Breast epithelium (tissue), 4 donors: ENCODE results near the gene TIGD2. TPM values are rescaled to one million over a fixed set of nuclear protein-coding genes. Genes with fewer than 3 reads are reported as not detected.

Source experiments
- DNase-seq, 2 donors: peaks; one replicate each; pipeline ENCODE4 v3.0.0-alpha.2; 2019; ENCODE audit warnings: low spot score in 2 of 2
- H3K27ac ChIP-seq, 2 donors: fragments of 200-600 bp; sonication (generic) in 1 of 2; one replicate each; pipeline ENCODE4 v1.5.1; 2016 to 2019; ENCODE audit warnings: mild to moderate bottlenecking in 1 of 2
- H3K27me3 ChIP-seq, 2 donors: fragments of 200-600 bp; sonication (generic) in 1 of 2; one replicate each; pipeline versions ENCODE4 v1.5.1 to v1.6.0; 2017 to 2019; ENCODE audit warnings: control low read depth in 1 of 2, mild to moderate bottlenecking in 1 of 2
- H3K36me3 ChIP-seq: fragments of 200-600 bp; one replicate; pipeline ENCODE4 v1.5.1; 2019
- H3K4me1 ChIP-seq, 2 donors: fragments of 200-600 bp; sonication (generic); one replicate each; pipeline ENCODE4 v1.5.1; 2016 to 2019; ENCODE audit warnings: control low read depth in 1 of 2
- H3K4me3 ChIP-seq, 3 donors: fragments of 200-600 bp; sonication (generic); 1 replicate in 2 of 3; 2 replicates in 1 of 3; pipeline ENCODE4 v1.5.1; 2016 to 2019; ENCODE audit warnings: mild to moderate bottlenecking in 3 of 3, moderate library complexity in 2 of 3
- H3K9me3 ChIP-seq, 2 donors: fragments of 200-600 bp; sonication (generic) in 1 of 2; one replicate each; pipeline ENCODE4 v1.5.1; 2016 to 2019; ENCODE audit warnings: control low read depth in 1 of 2
- CTCF ChIP-seq, 3 donors: fragments of 450-650 bp; IDR thresholded peaks; one replicate each; pipeline ENCODE4 v1.5.1; 2016 to 2017; ENCODE audit warnings: antibody characterized with exemption in 3 of 3, mild to moderate bottlenecking in 3 of 3, moderate library complexity in 3 of 3
- POLR2A ChIP-seq: fragments of 450-650 bp; IDR thresholded peaks from one replicate; pipeline ENCODE4 v1.6.1; 2016; ENCODE audit warnings: antibody characterized with exemption, mild to moderate bottlenecking, moderate library complexity
- POLR2AphosphoS5 ChIP-seq, 3 donors: sonication (generic); formaldehyde crosslinking; IDR thresholded peaks; one replicate each; pipeline ENCODE4 v1.6.1; 2017; ENCODE audit warnings: antibody characterized with exemption in 3 of 3
- intact Hi-C: fragments of 100-400 bp; cut with DNase I; formaldehyde crosslinking; loops from one replicate; pipeline ENCODE4 v1.15.1; 2023; ENCODE audit warnings: low total_unique reads
- total RNA-seq, 3 donors: library from RNA; depleted of rRNA; stranded (reverse); fragments of >200 nt; gene quantifications; one replicate each; pipeline ENCODE4 v1.1.0, GENCODE V29; 2016

Gene TIGD2
- total RNA-seq, 3 donors from 2014 or later = 6.6 to 21.8 (median 8.8) TPM

DNA sequence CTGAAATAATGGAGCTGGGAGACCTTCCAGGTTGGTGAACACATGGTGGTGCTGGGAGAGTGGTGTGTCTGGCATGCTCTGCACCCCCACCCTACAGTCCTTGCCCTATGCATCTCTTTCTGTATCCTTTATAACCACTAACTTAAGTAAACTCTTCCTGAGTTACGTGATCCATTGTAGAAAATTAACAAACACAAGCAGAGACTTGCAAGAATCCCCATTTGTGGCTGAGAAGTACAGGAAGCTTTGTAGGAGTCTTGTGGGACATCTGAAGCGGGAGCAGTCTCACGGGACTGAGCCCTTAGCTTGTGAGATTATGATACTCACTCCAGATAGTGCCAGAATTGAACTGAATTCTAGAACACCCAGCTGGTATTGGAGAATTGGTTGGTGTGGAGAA lies 40.0 kb upstream of the TIGD2 start:
- H3K4me1 ChIP-seq = no peaks in the 10 kb centered on the region
- no peaks in the 10 kb centered on the region for H3K36me3 ChIP-seq
- no peak for DNase-seq
- no peaks in the 10 kb centered on the region for H3K27me3 ChIP-seq
- H3K4me3 ChIP-seq = no peak overlapping the region
- no peak for TF ChIP-seq POLR2AphosphoS5 (IDR thresholded peaks at IDR 0.05)
- TF ChIP-seq CTCF (IDR thresholded peaks at IDR 0.05) = no peak
- no peak for TF ChIP-seq POLR2A
- no peak overlapping the region for H3K27ac ChIP-seq
- no peaks in the 10 kb centered on the region for H3K9me3 ChIP-seq
- intact Hi-C loops = no loop called here

GRCh38 chr4:89072921-89073320 lies 38.4 kb upstream of the TIGD2 start:
- no peak overlapping the region for H3K27ac ChIP-seq
- no peaks in the 10 kb centered on the region for H3K27me3 ChIP-seq
- TF ChIP-seq CTCF (IDR thresholded peaks at IDR 0.05) = no peak
- no peak overlapping the region for H3K4me3 ChIP-seq
- peaks cover 0 to 3% of the 10 kb centered on the region in 2 donors for H3K9me3 ChIP-seq
- no peak for DNase-seq
- intact Hi-C loops = no loop called here
- no peaks in the 10 kb centered on the region for H3K36me3 ChIP-seq
- H3K4me1 ChIP-seq = no peaks in the 10 kb centered on the region

- Histone ChIP-seq H3K4me3 (no peak overlapping the region), H3K27ac (no peak overlapping the region), H3K27me3 (no peaks in the 10 kb centered on the region), H3K9me3 (peaks cover 0 to 19% of the 10 kb centered on the region in 2 donors), H3K4me1 (no peaks in the 10 kb centered on the region), H3K36me3 (no peaks in the 10 kb centered on the region)
- no peak for DNase-seq
- TF ChIP-seq CTCF (IDR thresholded peaks at IDR 0.05) (no peak), POLR2A (no peak), POLR2AphosphoS5 (IDR thresholded peaks at IDR 0.05) (no peak)
- intact Hi-C loops = no loop called here
Observed at GRCh38 chr4:89077761-89078160, 33.6 kb upstream of the TIGD2 start.

DNA sequence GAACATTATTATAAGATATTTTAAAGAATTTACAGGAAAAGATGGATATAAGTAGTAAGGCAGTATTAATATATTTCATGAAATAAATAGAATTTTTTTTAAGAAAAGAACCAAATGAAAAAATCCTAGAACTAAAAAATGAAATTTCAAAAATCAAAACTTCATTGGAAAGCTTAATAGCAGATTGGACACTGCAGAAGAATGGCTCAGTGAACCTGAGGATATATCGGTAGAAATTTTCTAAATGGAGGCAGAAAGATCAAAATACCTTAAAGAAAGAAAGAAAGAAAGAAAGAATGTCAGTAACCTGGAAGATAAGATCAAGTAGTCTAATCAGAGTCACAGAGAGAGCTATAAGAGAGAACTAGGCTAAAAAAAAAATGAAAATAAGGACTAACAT lies 33.0 kb upstream of the TIGD2 start:
- Histone ChIP-seq H3K27me3 (no peaks in the 10 kb centered on the region), H3K36me3 (no peaks in the 10 kb centered on the region), H3K4me1 (no peaks in the 10 kb centered on the region), H3K4me3 (no peak overlapping the region), H3K27ac (no peak overlapping the region), H3K9me3 (peaks cover 0 to 19% of the 10 kb centered on the region in 2 donors)
- DNase-seq = no peak
- TF ChIP-seq POLR2AphosphoS5 (IDR thresholded peaks at IDR 0.05) (no peak), CTCF (IDR thresholded peaks at IDR 0.05) (no peak), POLR2A (no peak)
- intact Hi-C loops = no loop called here

- Histone ChIP-seq H3K36me3 (no peaks in the 10 kb centered on the region), H3K4me3 (no peak overlapping the region), H3K9me3 (no peaks in the 10 kb centered on the region), H3K27ac (no peak overlapping the region), H3K27me3 (no peaks in the 10 kb centered on the region), H3K4me1 (no peaks in the 10 kb centered on the region)
- no peak for DNase-seq
- intact Hi-C loops = no loop called here
- TF ChIP-seq POLR2AphosphoS5 (IDR thresholded peaks at IDR 0.05) (no peak), POLR2A (no peak), CTCF (IDR thresholded peaks at IDR 0.05) (no peak)
Observed at GRCh38 chr4:89099034-89099433, 12.3 kb upstream of the TIGD2 start.
